Liver (tissue), 3 donors: ENCODE data around the gene CCT4.

Experiments used
- EGR1 ChIP-seq, 2 donors: IDR thresholded peaks; 2 replicates each; pipeline ENCODE4 v1.6.1; 2016 to 2018; ENCODE audit warnings: antibody characterized with exemption in 2 of 2, low read depth in 2 of 2
- GABPA ChIP-seq, 2 donors: IDR thresholded peaks in 1 of 2; conservative IDR thresholded peaks in 1 of 2; 2 replicates each; pipeline ENCODE4 v1.6.1; 2016; ENCODE audit warnings: antibody characterized with exemption in 2 of 2, mild to moderate bottlenecking in 1 of 2, moderate library complexity in 1 of 2
- JUND ChIP-seq, 2 donors: IDR thresholded peaks; 2 replicates each; pipeline ENCODE4 v1.6.1; 2016; ENCODE audit warnings: antibody characterized with exemption in 2 of 2
- RAD21 ChIP-seq, 2 donors: IDR thresholded peaks; 2 replicates each; pipeline ENCODE4 v1.6.1; 2016; ENCODE audit warnings: antibody characterized with exemption in 2 of 2, mild to moderate bottlenecking in 2 of 2
- SP1 ChIP-seq: IDR thresholded peaks from 2 replicates; pipeline ENCODE4 v1.6.1; 2018; ENCODE audit warnings: antibody characterized with exemption, mild to moderate bottlenecking
- TAF1 ChIP-seq: conservative IDR thresholded peaks from 2 replicates; pipeline ENCODE4 v1.6.1; 2016; ENCODE audit warnings: antibody characterized with exemption, mild to moderate bottlenecking
- YY1 ChIP-seq: IDR thresholded peaks from 2 replicates; pipeline ENCODE4 v1.6.1; 2016; ENCODE audit warnings: antibody characterized with exemption, mild to moderate bottlenecking
- TF ChIP-seq, protein P1 (sequence below): IDR thresholded peaks from 2 replicates; pipeline ENCODE4 v1.6.1; 2016; ENCODE audit warnings: antibody characterized with exemption
- TF ChIP-seq, protein P2 (sequence below): IDR thresholded peaks from 2 replicates; pipeline ENCODE4 v1.6.1; 2016; ENCODE audit warnings: antibody characterized with exemption, mild to moderate bottlenecking
- TF ChIP-seq, protein P3 (sequence below): fragments of 150-350 bp; IDR thresholded peaks from 2 replicates; pipeline ENCODE4 v1.5.1; 2017; ENCODE audit warnings: improper control_type of control experiment, low read depth, low read length; ENCODE audit not compliant: missing input control
- TF ChIP-seq, protein P4 (sequence below): IDR thresholded peaks from 2 replicates; pipeline ENCODE4 v1.6.1; 2016; ENCODE audit warnings: antibody characterized with exemption
- donor health status: healthy.
- donor health status: healthy.

DNA sequence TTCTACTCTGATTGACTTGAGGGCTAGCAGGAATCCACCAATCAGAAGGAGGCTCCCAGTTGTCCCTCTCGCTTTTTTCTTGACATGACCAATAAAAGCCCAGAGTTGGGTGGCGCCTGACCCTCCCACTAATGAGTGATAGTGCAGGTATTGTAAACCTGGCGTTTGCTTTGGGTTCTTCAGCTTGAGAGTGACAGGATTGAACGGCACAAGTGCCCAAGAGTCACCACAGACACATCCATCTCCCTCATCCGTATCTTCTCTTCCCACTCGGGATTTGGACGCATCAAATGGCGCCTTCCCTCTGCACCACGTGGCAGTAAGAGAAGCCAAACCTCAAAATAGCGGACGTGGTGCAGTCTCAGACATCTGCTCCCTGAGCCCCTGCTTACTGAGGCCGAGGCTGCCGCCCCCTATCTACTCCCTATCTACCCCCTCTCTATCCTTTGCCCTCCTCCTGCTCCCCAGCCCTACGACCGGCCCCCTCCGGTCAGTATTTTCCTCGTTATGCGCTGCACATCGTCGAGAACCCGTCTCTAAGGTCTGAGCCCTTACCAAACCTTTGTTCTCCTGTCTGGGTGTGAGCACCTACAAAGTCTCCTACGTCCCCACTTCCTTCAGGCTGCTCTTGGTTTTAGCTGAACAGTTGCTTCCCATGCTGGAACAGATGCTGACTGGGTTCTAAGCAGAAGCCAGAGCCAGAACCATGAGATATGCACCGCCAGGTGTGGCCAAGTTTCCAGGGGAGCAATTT, 33.7 kb downstream of the CCT4 start:
- TF ChIP-seq, protein P1, sequence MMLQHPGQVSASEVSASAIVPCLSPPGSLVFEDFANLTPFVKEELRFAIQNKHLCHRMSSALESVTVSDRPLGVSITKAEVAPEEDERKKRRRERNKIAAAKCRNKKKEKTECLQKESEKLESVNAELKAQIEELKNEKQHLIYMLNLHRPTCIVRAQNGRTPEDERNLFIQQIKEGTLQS = no peak
- TF ChIP-seq YY1 (peak; percentile 57), EGR1 (IDR thresholded peaks at IDR 0.05; ENCODE audit: low read depth in 2 of 2) (no peak), TAF1 (peak; percentile 16), GABPA (IDR thresholded peaks at IDR 0.05 in 1 of 2, conservative IDR thresholded peaks at IDR 0.05 in 1 of 2) (no peak), RAD21 (IDR thresholded peaks at IDR 0.05) (no peak), JUND (IDR thresholded peaks at IDR 0.05) (no peak), SP1 (peak; percentile 73)
- TF ChIP-seq, protein P2, sequence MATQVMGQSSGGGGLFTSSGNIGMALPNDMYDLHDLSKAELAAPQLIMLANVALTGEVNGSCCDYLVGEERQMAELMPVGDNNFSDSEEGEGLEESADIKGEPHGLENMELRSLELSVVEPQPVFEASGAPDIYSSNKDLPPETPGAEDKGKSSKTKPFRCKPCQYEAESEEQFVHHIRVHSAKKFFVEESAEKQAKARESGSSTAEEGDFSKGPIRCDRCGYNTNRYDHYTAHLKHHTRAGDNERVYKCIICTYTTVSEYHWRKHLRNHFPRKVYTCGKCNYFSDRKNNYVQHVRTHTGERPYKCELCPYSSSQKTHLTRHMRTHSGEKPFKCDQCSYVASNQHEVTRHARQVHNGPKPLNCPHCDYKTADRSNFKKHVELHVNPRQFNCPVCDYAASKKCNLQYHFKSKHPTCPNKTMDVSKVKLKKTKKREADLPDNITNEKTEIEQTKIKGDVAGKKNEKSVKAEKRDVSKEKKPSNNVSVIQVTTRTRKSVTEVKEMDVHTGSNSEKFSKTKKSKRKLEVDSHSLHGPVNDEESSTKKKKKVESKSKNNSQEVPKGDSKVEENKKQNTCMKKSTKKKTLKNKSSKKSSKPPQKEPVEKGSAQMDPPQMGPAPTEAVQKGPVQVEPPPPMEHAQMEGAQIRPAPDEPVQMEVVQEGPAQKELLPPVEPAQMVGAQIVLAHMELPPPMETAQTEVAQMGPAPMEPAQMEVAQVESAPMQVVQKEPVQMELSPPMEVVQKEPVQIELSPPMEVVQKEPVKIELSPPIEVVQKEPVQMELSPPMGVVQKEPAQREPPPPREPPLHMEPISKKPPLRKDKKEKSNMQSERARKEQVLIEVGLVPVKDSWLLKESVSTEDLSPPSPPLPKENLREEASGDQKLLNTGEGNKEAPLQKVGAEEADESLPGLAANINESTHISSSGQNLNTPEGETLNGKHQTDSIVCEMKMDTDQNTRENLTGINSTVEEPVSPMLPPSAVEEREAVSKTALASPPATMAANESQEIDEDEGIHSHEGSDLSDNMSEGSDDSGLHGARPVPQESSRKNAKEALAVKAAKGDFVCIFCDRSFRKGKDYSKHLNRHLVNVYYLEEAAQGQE = no peak
- TF ChIP-seq, protein P3, sequence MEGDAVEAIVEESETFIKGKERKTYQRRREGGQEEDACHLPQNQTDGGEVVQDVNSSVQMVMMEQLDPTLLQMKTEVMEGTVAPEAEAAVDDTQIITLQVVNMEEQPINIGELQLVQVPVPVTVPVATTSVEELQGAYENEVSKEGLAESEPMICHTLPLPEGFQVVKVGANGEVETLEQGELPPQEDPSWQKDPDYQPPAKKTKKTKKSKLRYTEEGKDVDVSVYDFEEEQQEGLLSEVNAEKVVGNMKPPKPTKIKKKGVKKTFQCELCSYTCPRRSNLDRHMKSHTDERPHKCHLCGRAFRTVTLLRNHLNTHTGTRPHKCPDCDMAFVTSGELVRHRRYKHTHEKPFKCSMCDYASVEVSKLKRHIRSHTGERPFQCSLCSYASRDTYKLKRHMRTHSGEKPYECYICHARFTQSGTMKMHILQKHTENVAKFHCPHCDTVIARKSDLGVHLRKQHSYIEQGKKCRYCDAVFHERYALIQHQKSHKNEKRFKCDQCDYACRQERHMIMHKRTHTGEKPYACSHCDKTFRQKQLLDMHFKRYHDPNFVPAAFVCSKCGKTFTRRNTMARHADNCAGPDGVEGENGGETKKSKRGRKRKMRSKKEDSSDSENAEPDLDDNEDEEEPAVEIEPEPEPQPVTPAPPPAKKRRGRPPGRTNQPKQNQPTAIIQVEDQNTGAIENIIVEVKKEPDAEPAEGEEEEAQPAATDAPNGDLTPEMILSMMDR = peak; percentile 26
- TF ChIP-seq, protein P4, sequence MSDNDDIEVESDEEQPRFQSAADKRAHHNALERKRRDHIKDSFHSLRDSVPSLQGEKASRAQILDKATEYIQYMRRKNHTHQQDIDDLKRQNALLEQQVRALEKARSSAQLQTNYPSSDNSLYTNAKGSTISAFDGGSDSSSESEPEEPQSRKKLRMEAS = peak; percentile 64
